HepG2 (cell line): Measurements from ENCODE around the gene ZFHX3. TPM values are rescaled to one million over a fixed set of nuclear protein-coding genes. Genes with fewer than 3 reads are reported as not detected.

ENCODE experiments used
- ATM ChIP-seq: fragments of 450-650 bp; IDR thresholded peaks from 2 replicates; pipeline ENCODE4 v1.7.1; 2017; ENCODE audit warnings: mild to moderate bottlenecking, borderline replicate concordance
- DMAP1 ChIP-seq: IDR thresholded peaks from 2 replicates; pipeline ENCODE4 v1.6.1; 2016
- GRHL1 ChIP-seq: sonication (generic); formaldehyde crosslinking; conservative IDR thresholded peaks from 2 replicates; pipeline ENCODE4 v1.8.0; 2022; ENCODE audit warnings: missing genetic modification reagents
- IKZF4 ChIP-seq: sonication (generic); formaldehyde crosslinking; IDR thresholded peaks from 2 replicates; pipeline ENCODE4 v1.5.1; 2020; ENCODE audit warnings: borderline replicate concordance, mild to moderate bottlenecking, low read depth, missing genetic modification reagents; ENCODE audit errors: not compliant biosample characterization
- IRF1 ChIP-seq: sonication (generic); formaldehyde crosslinking; IDR thresholded peaks from 2 replicates; pipeline ENCODE4 v1.4.0; 2020; ENCODE audit warnings: low read depth, mild to moderate bottlenecking, missing genetic modification reagents
- MEF2D ChIP-seq: sonication (generic); formaldehyde crosslinking; IDR thresholded peaks from 2 replicates; pipeline ENCODE4 v1.5.1; 2020; ENCODE audit warnings: mild to moderate bottlenecking, missing genetic modification reagents
- MTA3 ChIP-seq: sonication (generic); formaldehyde crosslinking; IDR thresholded peaks from 2 replicates; pipeline ENCODE4 v1.4.0; 2020; ENCODE audit warnings: missing genetic modification reagents
- PAF1 ChIP-seq: IDR thresholded peaks from 2 replicates; pipeline ENCODE4 v1.6.1; 2016; ENCODE audit warnings: missing genetic modification reagents, missing compliant biosample characterization
- RNF2 ChIP-seq: fragments of 450-650 bp; conservative IDR thresholded peaks from 2 replicates; pipeline ENCODE4 v1.6.1; 2016; ENCODE audit warnings: low read depth
- SOX6 ChIP-seq, 2 experiments: fragments of 450-650 bp in 1 of 2; sonication (generic) in 1 of 2; formaldehyde crosslinking in 1 of 2; IDR thresholded peaks; 2 replicates each; pipeline versions ENCODE4 v1.4.0 to v1.6.1; 2017 to 2020; ENCODE audit warnings: antibody characterized with exemption in 1 of 2, mild to moderate bottlenecking in 1 of 2, missing genetic modification reagents in 1 of 2
- SRY ChIP-seq: sonication (generic); formaldehyde crosslinking; IDR thresholded peaks from 2 replicates; pipeline ENCODE4 v1.8.0; 2022; ENCODE audit warnings: mild to moderate bottlenecking, missing genetic modification reagents
- ZMYM4 ChIP-seq: sonication (generic); formaldehyde crosslinking; IDR thresholded peaks from 2 replicates; pipeline ENCODE4 v1.8.1; 2023; ENCODE audit warnings: mild to moderate bottlenecking, missing genetic modification reagents
- ZNF441 ChIP-seq: sonication (generic); formaldehyde crosslinking; IDR thresholded peaks from 2 replicates; pipeline ENCODE4 v1.7.0; 2021; ENCODE audit warnings: missing genetic modification reagents, borderline replicate concordance
- ZNF503 ChIP-seq: sonication (generic); formaldehyde crosslinking; IDR thresholded peaks from 2 replicates; pipeline ENCODE4 v1.4.0; 2020; ENCODE audit warnings: missing genetic modification reagents
- ZNF761 ChIP-seq: sonication (generic); formaldehyde crosslinking; conservative IDR thresholded peaks from 2 replicates; pipeline ENCODE4 v1.4.0; 2020; ENCODE audit warnings: mild to moderate bottlenecking, missing genetic modification reagents
- polyA plus RNA-seq, 8 experiments: library from polyadenylated mRNA; depleted of rRNA in 3 of 8; stranded (reverse) in 7 of 8; unstranded in 1 of 8; fragments of >200 nt; fragmentation: Illumina TruSeq in 4 of 8; extraction: Trizol in 4 of 8; gene quantifications; 2 replicates each; pipeline versions ENCODE4 v1.2.1 to v1.2.3, GENCODE V29; 2011 to 2016; ENCODE audit warnings: low read depth in 4 of 8, missing spikeins in 1 of 8, mixed read lengths in 1 of 8; ENCODE audit not compliant: insufficient read depth in 1 of 8
- total RNA-seq, 5 experiments: library from RNA; depleted of rRNA; stranded (reverse); fragments of >200 nt; fragmentation: Illumina TruSeq; extraction: Trizol; gene quantifications; 2 replicates each; pipeline ENCODE4 v1.2.3, GENCODE V29; 2016; ENCODE audit warnings: low read depth in 1 of 5
- TF ChIP-seq, protein P1 (sequence below): sonication (generic); formaldehyde crosslinking; conservative IDR thresholded peaks from 2 replicates; pipeline ENCODE4 v1.8.0; 2022; ENCODE audit warnings: low read depth, missing genetic modification reagents
- TF ChIP-seq, protein P2 (sequence below), 2 experiments: sonication (generic) in 1 of 2; formaldehyde crosslinking in 1 of 2; IDR thresholded peaks; 2 replicates each; pipeline versions ENCODE4 v1.6.1 to v1.9.0; 2014 to 2022; ENCODE audit warnings: antibody characterized with exemption in 1 of 2, borderline replicate concordance in 1 of 2, inconsistent platforms in 1 of 2, low read depth in 1 of 2, missing genetic modification reagents in 1 of 2

ZFHX3 gene
- total and polyA plus RNA-seq, 2 of the 13 experiments (the other 11 are each of a cell fraction or from before 2014, with no cell fraction given), result 5.0 to 6.0 TPM

GRCh38 chr16:73020409-73020884 is 27.5 kb downstream of the ZFHX3 start (continued):
- TF ChIP-seq ZNF441 (CRISPR knock-in tag), result no peak
- TF ChIP-seq IKZF4, result no peak
- TF ChIP-seq IRF1 (CRISPR knock-in tag), result no peak
- TF ChIP-seq, protein P1, sequence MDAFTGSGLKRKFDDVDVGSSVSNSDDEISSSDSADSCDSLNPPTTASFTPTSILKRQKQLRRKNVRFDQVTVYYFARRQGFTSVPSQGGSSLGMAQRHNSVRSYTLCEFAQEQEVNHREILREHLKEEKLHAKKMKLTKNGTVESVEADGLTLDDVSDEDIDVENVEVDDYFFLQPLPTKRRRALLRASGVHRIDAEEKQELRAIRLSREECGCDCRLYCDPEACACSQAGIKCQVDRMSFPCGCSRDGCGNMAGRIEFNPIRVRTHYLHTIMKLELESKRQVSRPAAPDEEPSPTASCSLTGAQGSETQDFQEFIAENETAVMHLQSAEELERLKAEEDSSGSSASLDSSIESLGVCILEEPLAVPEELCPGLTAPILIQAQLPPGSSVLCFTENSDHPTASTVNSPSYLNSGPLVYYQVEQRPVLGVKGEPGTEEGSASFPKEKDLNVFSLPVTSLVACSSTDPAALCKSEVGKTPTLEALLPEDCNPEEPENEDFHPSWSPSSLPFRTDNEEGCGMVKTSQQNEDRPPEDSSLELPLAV (CRISPR knock-in tag), result no peak
- no peak for TF ChIP-seq MEF2D (CRISPR knock-in tag)
- TF ChIP-seq ZNF761 (CRISPR knock-in tag), result no peak
- no peak for TF ChIP-seq SOX6 (IDR thresholded peaks at IDR 0.05)
- peak; percentile 41 for TF ChIP-seq SOX6 (CRISPR knock-in tag; IDR thresholded peaks at IDR 0.05)
- TF ChIP-seq MTA3 (CRISPR knock-in tag), result no peak
- TF ChIP-seq ZMYM4 (CRISPR knock-in tag), result peak; percentile 55; the same call in 1 of the 2 replicates
- TF ChIP-seq DMAP1 (CRISPR knock-in tag), result no peak
- TF ChIP-seq PAF1 (CRISPR knock-in tag), result no peak
- no peak for TF ChIP-seq GRHL1 (CRISPR knock-in tag)
- no peak for TF ChIP-seq RNF2
- TF ChIP-seq ZNF503 (CRISPR knock-in tag), result no peak
- TF ChIP-seq ATM, result no peak
- TF ChIP-seq, protein P2, sequence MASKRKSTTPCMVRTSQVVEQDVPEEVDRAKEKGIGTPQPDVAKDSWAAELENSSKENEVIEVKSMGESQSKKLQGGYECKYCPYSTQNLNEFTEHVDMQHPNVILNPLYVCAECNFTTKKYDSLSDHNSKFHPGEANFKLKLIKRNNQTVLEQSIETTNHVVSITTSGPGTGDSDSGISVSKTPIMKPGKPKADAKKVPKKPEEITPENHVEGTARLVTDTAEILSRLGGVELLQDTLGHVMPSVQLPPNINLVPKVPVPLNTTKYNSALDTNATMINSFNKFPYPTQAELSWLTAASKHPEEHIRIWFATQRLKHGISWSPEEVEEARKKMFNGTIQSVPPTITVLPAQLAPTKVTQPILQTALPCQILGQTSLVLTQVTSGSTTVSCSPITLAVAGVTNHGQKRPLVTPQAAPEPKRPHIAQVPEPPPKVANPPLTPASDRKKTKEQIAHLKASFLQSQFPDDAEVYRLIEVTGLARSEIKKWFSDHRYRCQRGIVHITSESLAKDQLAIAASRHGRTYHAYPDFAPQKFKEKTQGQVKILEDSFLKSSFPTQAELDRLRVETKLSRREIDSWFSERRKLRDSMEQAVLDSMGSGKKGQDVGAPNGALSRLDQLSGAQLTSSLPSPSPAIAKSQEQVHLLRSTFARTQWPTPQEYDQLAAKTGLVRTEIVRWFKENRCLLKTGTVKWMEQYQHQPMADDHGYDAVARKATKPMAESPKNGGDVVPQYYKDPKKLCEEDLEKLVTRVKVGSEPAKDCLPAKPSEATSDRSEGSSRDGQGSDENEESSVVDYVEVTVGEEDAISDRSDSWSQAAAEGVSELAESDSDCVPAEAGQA (IDR thresholded peaks at IDR 0.05; ENCODE audit: low read depth), result no peak
- TF ChIP-seq, protein P2 (CRISPR knock-in tag; IDR thresholded peaks at IDR 0.05; ENCODE audit: borderline replicate concordance), result no peak
- TF ChIP-seq SRY, result no peak
